Right lobe of liver (tissue), 4 donors: Measurements from ENCODE around the gene CRYBB1.

ENCODE experiments used
- POLR2A ChIP-seq: fragments of 450-650 bp; IDR thresholded peaks from one replicate; pipeline ENCODE4 v1.6.1; 2017; ENCODE audit warnings: antibody characterized with exemption, mild to moderate bottlenecking
- TF ChIP-seq, protein P1 (sequence below), 4 donors: fragments of 200-600 bp in 3 of 4; fragments of 450-650 bp in 1 of 4; IDR thresholded peaks; one replicate each; pipeline versions ENCODE4 v1.5.1 to v1.8.0; 2016 to 2022; ENCODE audit warnings: antibody characterized with exemption in 4 of 4, mild to moderate bottlenecking in 2 of 4
- donor health status: DM: no; HTN: no; CAD: no.
- donor health status: DM: no; HTN: no; CAD: no.
- donor health status: DM: no; HTN: yes; CAD: no.

DNA sequence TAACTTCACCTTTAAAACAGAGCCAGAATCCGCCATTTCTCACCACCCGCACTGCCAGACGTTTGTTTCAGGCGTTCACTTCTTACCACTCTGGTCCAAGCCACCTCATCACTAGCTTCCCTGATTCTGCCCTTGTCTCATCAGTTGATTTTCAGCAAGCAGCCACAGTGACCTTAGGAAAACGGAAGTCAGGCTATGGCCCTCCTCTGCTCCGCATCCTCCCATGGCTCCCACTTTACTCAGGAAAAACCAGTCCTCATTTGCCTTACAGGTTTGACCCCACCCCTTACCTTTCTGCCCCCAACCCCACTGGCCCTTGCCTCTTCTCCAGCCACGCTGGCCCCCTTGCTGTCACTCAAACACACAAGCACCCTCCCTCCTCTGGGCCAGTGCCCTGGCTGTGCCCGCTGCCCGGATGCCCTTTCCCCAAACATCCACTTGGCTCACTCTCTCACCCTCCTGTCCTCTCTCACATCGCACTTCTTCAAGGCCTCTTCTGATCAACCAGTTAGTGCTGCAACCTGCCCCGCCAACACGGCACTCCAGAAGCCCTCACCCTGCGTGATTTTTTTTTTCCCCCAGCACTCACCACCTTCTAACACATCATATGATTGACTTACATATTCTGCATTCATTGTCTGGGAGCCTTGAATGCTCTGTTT is 46.8 kb downstream of the CRYBB1 start:
- TF ChIP-seq POLR2A, result no peak
- TF ChIP-seq, protein P1, sequence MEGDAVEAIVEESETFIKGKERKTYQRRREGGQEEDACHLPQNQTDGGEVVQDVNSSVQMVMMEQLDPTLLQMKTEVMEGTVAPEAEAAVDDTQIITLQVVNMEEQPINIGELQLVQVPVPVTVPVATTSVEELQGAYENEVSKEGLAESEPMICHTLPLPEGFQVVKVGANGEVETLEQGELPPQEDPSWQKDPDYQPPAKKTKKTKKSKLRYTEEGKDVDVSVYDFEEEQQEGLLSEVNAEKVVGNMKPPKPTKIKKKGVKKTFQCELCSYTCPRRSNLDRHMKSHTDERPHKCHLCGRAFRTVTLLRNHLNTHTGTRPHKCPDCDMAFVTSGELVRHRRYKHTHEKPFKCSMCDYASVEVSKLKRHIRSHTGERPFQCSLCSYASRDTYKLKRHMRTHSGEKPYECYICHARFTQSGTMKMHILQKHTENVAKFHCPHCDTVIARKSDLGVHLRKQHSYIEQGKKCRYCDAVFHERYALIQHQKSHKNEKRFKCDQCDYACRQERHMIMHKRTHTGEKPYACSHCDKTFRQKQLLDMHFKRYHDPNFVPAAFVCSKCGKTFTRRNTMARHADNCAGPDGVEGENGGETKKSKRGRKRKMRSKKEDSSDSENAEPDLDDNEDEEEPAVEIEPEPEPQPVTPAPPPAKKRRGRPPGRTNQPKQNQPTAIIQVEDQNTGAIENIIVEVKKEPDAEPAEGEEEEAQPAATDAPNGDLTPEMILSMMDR (IDR thresholded peaks at IDR 0.05), result no peak
